WTC11 (cell line): ENCODE measurements around the gene TEX26. TPM values are rescaled to one million over a fixed set of nuclear protein-coding genes. Genes with fewer than 3 reads are reported as not detected.
"Not testable (repeated sequence)": the region's sequence is repeated elsewhere in the genome, so short reads cannot be mapped to it uniquely, and the experiment has no call there.

ENCODE experiments used
- ATAC-seq: fragments of 200-7000 bp; cut with Tn5 transposase; 2 replicates; pipeline ENCODE4 v1.10.0; 2021; ENCODE audit warnings: mild to moderate bottlenecking, moderate library complexity
- CTCF ChIA-PET: fragments of 300-600 bp; sonication (Branson Sonifier 250); formaldehyde crosslinking; loops from one replicate; lab custom pipeline; 2021; ENCODE audit warnings: antibody characterized with exemption; lab: Charles Lee
- POLR2A ChIA-PET: fragments of 350-600 bp; sonication (Branson Sonifier 250); formaldehyde crosslinking; loops from one replicate; lab custom pipeline; 2021; ENCODE audit warnings: antibody characterized with exemption; lab: Charles Lee
- DNase-seq: peaks from one replicate; pipeline ENCODE4 v3.0.0; 2021; ENCODE audit warnings: low spot score
- H3K27ac Mint-ChIP-seq: 2 replicates; pipeline ENCODE4 v1.8.0; 2021; ENCODE audit warnings: mixed read lengths
- H3K27me3 Mint-ChIP-seq: 2 replicates; pipeline ENCODE4 v1.8.0; 2021; ENCODE audit warnings: low read depth, mild to moderate bottlenecking, moderate library complexity, mixed read lengths
- H3K36me3 Mint-ChIP-seq: 2 replicates; pipeline ENCODE4 v1.8.0; 2021; ENCODE audit warnings: mixed read lengths
- H3K4me1 Mint-ChIP-seq: 2 replicates; pipeline ENCODE4 v1.8.0; 2022; ENCODE audit warnings: mixed read lengths
- H3K4me3 Mint-ChIP-seq: 2 replicates; pipeline ENCODE4 v1.8.0; 2021; ENCODE audit warnings: mild to moderate bottlenecking, moderate library complexity, mixed read lengths
- H3K9me3 Mint-ChIP-seq: 2 replicates; pipeline ENCODE4 v1.8.0; 2021; ENCODE audit warnings: mixed read lengths
- ATF3 ChIP-seq: sonication (generic); formaldehyde crosslinking; conservative IDR thresholded peaks from 2 replicates; pipeline ENCODE4 v1.8.1; 2022; ENCODE audit warnings: mild to moderate bottlenecking, missing genetic modification reagents
- FOXK1 ChIP-seq: sonication (generic); formaldehyde crosslinking; IDR thresholded peaks from 2 replicates; pipeline ENCODE4 v1.8.0; 2022; ENCODE audit warnings: mild to moderate bottlenecking, moderate library complexity, missing genetic modification reagents
- GRHL2 ChIP-seq: fragments of 250-450 bp; sonication (Bioruptor Pico); IDR thresholded peaks from 2 replicates; pipeline ENCODE4 v1.8.0; 2022; ENCODE audit warnings: mild to moderate bottlenecking, moderate library complexity; ENCODE audit not compliant: insufficient replicate concordance, severe bottlenecking
- HMGA2 ChIP-seq: fragments of 250-450 bp; sonication (Bioruptor Pico); IDR thresholded peaks from 2 replicates; pipeline ENCODE4 v1.4.0; 2021; ENCODE audit warnings: mild to moderate bottlenecking, moderate library complexity
- IRF1 ChIP-seq: sonication (generic); formaldehyde crosslinking; IDR thresholded peaks from 2 replicates; pipeline ENCODE4 v1.8.0; 2023; ENCODE audit warnings: missing genetic modification reagents
- MLX ChIP-seq: sonication (generic); formaldehyde crosslinking; IDR thresholded peaks from 2 replicates; pipeline ENCODE4 v1.8.1; 2023; ENCODE audit warnings: mild to moderate bottlenecking, missing genetic modification reagents, moderate library complexity
- NFE2L1 ChIP-seq: sonication (generic); formaldehyde crosslinking; IDR thresholded peaks from 2 replicates; pipeline ENCODE4 v1.8.1; 2023; ENCODE audit warnings: missing genetic modification reagents
- SMAD4 ChIP-seq: sonication (generic); formaldehyde crosslinking; IDR thresholded peaks from 2 replicates; pipeline ENCODE4 v1.8.0; 2022; ENCODE audit warnings: mild to moderate bottlenecking, missing genetic modification reagents
- TCF7 ChIP-seq: sonication (generic); formaldehyde crosslinking; IDR thresholded peaks from 2 replicates; pipeline ENCODE4 v1.8.0; 2022; ENCODE audit warnings: mild to moderate bottlenecking, low read depth, missing genetic modification reagents, moderate library complexity
- ZNF219 ChIP-seq: sonication (generic); formaldehyde crosslinking; IDR thresholded peaks from 2 replicates; pipeline ENCODE4 v1.8.0; 2023; ENCODE audit warnings: missing genetic modification reagents, mild to moderate bottlenecking, borderline replicate concordance
- ZNF281 ChIP-seq: sonication (generic); formaldehyde crosslinking; IDR thresholded peaks from 2 replicates; pipeline ENCODE4 v1.8.0; 2023; ENCODE audit warnings: mild to moderate bottlenecking, missing genetic modification reagents
- ZNF317 ChIP-seq: sonication (generic); formaldehyde crosslinking; IDR thresholded peaks from 2 replicates; pipeline ENCODE4 v1.8.1; 2023; ENCODE audit warnings: low read depth, mild to moderate bottlenecking, moderate library complexity, missing genetic modification reagents, borderline replicate concordance
- total RNA-seq: library from RNA; stranded (reverse); gene quantifications from 3 replicates; pipeline ENCODE4 v1.2.3, GENCODE V29; 2021
- TF ChIP-seq, protein P1 (sequence below): sonication (generic); formaldehyde crosslinking; IDR thresholded peaks from 2 replicates; pipeline ENCODE4 v1.8.1; 2022; ENCODE audit warnings: low read depth, mild to moderate bottlenecking, moderate library complexity, missing genetic modification reagents, borderline replicate concordance
- TF ChIP-seq, protein P2 (sequence below): sonication (generic); formaldehyde crosslinking; IDR thresholded peaks from 2 replicates; pipeline ENCODE4 v1.8.0; 2022; ENCODE audit warnings: mild to moderate bottlenecking, missing genetic modification reagents

TEX26 gene
- total RNA-seq, 1 experiment from 2014 or later: not detected

DNA sequence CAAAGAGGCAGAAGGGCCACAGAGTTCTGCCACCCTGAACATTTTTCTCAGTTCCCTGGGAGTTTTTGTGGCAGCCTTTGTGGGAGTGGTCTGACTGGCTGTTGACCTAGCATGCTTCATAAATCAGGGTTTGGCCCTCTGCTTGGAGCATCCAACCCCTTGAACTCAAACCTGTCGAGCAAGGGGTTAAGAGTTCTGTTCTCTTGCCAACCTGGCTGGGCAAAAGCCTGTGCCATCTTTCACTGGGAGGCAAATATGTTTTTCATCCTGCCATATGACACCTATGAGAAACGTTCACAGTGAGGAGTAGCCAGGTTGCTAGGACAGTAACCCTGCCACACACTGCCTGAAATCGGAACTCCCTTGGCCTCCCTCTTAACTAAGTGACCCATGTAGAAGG lies 7.7 kb upstream of the TEX26 start (continued):
- TF ChIP-seq, protein P1, sequence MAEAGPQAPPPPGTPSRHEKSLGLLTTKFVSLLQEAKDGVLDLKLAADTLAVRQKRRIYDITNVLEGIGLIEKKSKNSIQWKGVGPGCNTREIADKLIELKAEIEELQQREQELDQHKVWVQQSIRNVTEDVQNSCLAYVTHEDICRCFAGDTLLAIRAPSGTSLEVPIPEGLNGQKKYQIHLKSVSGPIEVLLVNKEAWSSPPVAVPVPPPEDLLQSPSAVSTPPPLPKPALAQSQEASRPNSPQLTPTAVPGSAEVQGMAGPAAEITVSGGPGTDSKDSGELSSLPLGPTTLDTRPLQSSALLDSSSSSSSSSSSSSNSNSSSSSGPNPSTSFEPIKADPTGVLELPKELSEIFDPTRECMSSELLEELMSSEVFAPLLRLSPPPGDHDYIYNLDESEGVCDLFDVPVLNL (CRISPR knock-in tag): no peak
- no peak for TF ChIP-seq TCF7 (CRISPR knock-in tag)
- TF ChIP-seq, protein P2, sequence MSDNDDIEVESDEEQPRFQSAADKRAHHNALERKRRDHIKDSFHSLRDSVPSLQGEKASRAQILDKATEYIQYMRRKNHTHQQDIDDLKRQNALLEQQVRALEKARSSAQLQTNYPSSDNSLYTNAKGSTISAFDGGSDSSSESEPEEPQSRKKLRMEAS: no peak
- TF ChIP-seq, all 79 proteins: peak for 0

GRCh38 chr13:30925429-30925828 lies 7.0 kb upstream of the TEX26 start:
- ATAC-seq (no peak), DNase-seq (no peak)
- TF ChIP-seq ZNF281 (no peak), ZNF219 (CRISPR knock-in tag) (no peak), ZNF317 (no peak), ATF3 (no peak), NFE2L1 (no peak)
- peaks cover 24% of the 10 kb centered on the region for H3K4me1 Mint-ChIP-seq
- ChIA-PET CTCF (no interaction called here), POLR2A (no interaction called here)
- no peaks in the 10 kb centered on the region for H3K27me3 Mint-ChIP-seq
- H3K4me3 Mint-ChIP-seq: no peak overlapping the region
- no peaks in the 10 kb centered on the region for H3K36me3 Mint-ChIP-seq
- H3K27ac Mint-ChIP-seq: no peak overlapping the region
- H3K9me3 Mint-ChIP-seq: no peaks in the 10 kb centered on the region

DNA sequence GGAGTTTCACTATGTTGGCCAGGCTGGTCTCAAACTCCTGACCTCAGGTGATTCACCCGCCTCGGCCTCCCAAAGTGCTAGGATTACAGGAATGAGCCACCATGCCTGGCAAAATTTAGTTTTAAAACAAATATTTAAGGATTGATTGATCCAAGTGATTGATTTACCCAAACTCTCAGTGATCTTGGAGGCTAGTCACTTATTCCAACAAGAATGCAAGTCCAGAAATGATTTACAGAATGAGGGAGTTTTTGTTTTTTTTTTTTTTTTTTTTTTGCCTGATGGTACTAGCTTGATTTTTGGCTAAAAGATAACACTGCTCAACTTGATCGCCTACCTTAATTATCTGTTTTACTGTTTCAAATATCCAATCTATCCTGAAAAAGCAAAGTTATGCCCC lies 5.7 kb upstream of the TEX26 start:
- CTCF ChIA-PET: no interaction called here
- Mint-ChIP-seq H3K36me3 (no peaks in the 10 kb centered on the region), H3K27me3 (peaks cover 4% of the 10 kb centered on the region), H3K27ac (no peak overlapping the region), H3K9me3 (no peaks in the 10 kb centered on the region), H3K4me1 (peaks cover 16% of the 10 kb centered on the region), H3K4me3 (no peak overlapping the region)
- POLR2A ChIA-PET: no interaction called here
- ATAC-seq (no peak), DNase-seq (no peak)
- TF ChIP-seq MLX (CRISPR knock-in tag): no peak
- no peak for TF ChIP-seq HMGA2
- no peak for TF ChIP-seq SMAD4
- no peak for TF ChIP-seq GRHL2 (CRISPR knock-in tag)
- no peak for TF ChIP-seq FOXK1 (CRISPR knock-in tag)
- no peak for TF ChIP-seq IRF1 (CRISPR knock-in tag)
- no peak for TF ChIP-seq NFE2L1

DNA sequence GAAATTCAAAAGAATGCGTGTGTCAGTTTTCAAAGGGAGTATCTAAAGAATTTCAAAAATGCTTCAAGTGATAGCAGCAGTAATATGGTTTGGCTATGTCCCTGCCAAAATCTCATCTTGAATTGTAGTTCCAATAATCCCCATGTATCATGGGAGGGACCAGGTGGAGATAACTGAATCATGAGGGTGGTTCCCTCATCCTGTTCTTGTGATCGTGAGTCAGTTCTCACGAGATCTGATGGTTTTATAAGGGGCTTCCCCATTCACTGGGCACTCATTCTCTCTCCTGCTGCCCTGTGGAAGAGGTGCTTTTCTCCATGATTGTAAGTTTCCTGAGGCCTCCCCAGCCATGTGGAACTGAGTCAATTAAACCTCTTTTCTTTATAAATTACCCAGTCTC lies 5.3 kb upstream of the TEX26 start:
- DNase-seq, CTCF ChIA-PET, ATAC-seq, POLR2A ChIA-PET, H3K36me3 Mint-ChIP-seq, H3K27ac Mint-ChIP-seq, H3K27me3 Mint-ChIP-seq, H3K9me3 Mint-ChIP-seq, H3K4me3 Mint-ChIP-seq: not testable (repeated sequence)
- H3K4me1 Mint-ChIP-seq: peaks cover 18% of the 10 kb centered on the region
